Gastroesophageal sphincter (tissue), 4 donors: ENCODE data around the gene P2RX7. TPM values are rescaled to one million over a fixed set of nuclear protein-coding genes. Genes with fewer than 3 reads are reported as not detected.

Experiments
- ATAC-seq: fragments of 150-250 bp; one replicate; pipeline ENCODE4 v1.9.1; 2016; ENCODE audit warnings: mild to moderate bottlenecking, moderate library complexity
- H3K27ac ChIP-seq, 4 donors: fragments of 200-600 bp; sonication (generic) in 3 of 4; 1 replicate in 3 of 4; 2 replicates in 1 of 4; pipeline ENCODE4 v1.5.1; 2016 to 2019
- H3K27me3 ChIP-seq: fragments of 200-600 bp; sonication (generic); one replicate; pipeline ENCODE4 v1.5.1; 2019
- H3K36me3 ChIP-seq, 2 donors: fragments of 200-600 bp; sonication (generic); one replicate each; pipeline ENCODE4 v1.5.1; 2019; ENCODE audit warnings: control low read depth in 1 of 2
- H3K4me1 ChIP-seq, 3 donors: fragments of 200-600 bp; sonication (generic); 1 replicate in 2 of 3; 2 replicates in 1 of 3; pipeline ENCODE4 v1.5.1; 2016 to 2019; ENCODE audit warnings: control low read depth in 2 of 3
- H3K4me3 ChIP-seq, 2 donors: fragments of 200-600 bp; sonication (generic); one replicate each; pipeline ENCODE4 v1.5.1; 2019; ENCODE audit warnings: mild to moderate bottlenecking in 1 of 2, moderate library complexity in 1 of 2
- H3K9me3 ChIP-seq, 3 donors: fragments of 200-600 bp; sonication (generic); one replicate each; pipeline ENCODE4 v1.5.1; 2017 to 2019; ENCODE audit warnings: control low read depth in 2 of 3
- CTCF ChIP-seq, 4 experiments: fragments of 200-600 bp in 2 of 4; fragments of 450-650 bp in 2 of 4; sonication (generic) in 1 of 4; IDR thresholded peaks; one replicate each; pipeline ENCODE4 v1.5.1; 2017 to 2019; ENCODE audit warnings: antibody characterized with exemption in 4 of 4, mild to moderate bottlenecking in 2 of 4, moderate library complexity in 2 of 4
- EP300 ChIP-seq: sonication (generic); formaldehyde crosslinking; IDR thresholded peaks from one replicate; pipeline ENCODE4 v1.6.1; 2017; ENCODE audit warnings: antibody characterized with exemption, mild to moderate bottlenecking
- POLR2A ChIP-seq, 2 donors: fragments of 450-650 bp; IDR thresholded peaks; one replicate each; pipeline ENCODE4 v1.6.1; 2017; ENCODE audit warnings: antibody characterized with exemption in 2 of 2, mild to moderate bottlenecking in 2 of 2, moderate library complexity in 1 of 2
- POLR2AphosphoS5 ChIP-seq: sonication (generic); formaldehyde crosslinking; IDR thresholded peaks from one replicate; pipeline ENCODE4 v1.6.1; 2017; ENCODE audit warnings: antibody characterized with exemption
- WGBS, 2 donors: methylation state at CpG; one replicate each; pipeline ENCODE4 v1.1.5; 2018; ENCODE audit warnings: low coverage in 1 of 2; 5-methylcytosine and 5-hydroxymethylcytosine counted together
- total RNA-seq, 4 donors: library from RNA; depleted of rRNA; stranded (reverse); fragments of >200 nt; gene quantifications; one replicate each; pipeline ENCODE4 v1.1.0, GENCODE V29; 2016

Gene P2RX7
- total RNA-seq, 4 donors from 2014 or later, result 2.0 to 3.3 (median 3.0) TPM

GRCh38 chr12:121110211-121110940 lies 22.3 kb upstream of the P2RX7 start:
- WGBS, 2 donors, result 52 to 55% methylated on average over 5 to 8 of the region's 8 CpGs
- no peak overlapping the region for H3K4me3 ChIP-seq
- no peak overlapping the region for H3K27ac ChIP-seq
- H3K4me1 ChIP-seq, result no peaks in the 10 kb centered on the region
- H3K9me3 ChIP-seq, result no peaks in the 10 kb centered on the region
- peak; percentile 86 to 96 (median 90) for TF ChIP-seq CTCF (IDR thresholded peaks at IDR 0.05)
- TF ChIP-seq POLR2A (IDR thresholded peaks at IDR 0.05), result no peak
- peak; percentile 77 for ATAC-seq
- H3K27me3 ChIP-seq, result no peaks in the 10 kb centered on the region
- no peaks in the 10 kb centered on the region for H3K36me3 ChIP-seq

GRCh38 chr12:121111684-121112083 lies 21.0 kb upstream of the P2RX7 start:
- Histone ChIP-seq H3K27me3 (no peaks in the 10 kb centered on the region), H3K9me3 (no peaks in the 10 kb centered on the region), H3K36me3 (no peaks in the 10 kb centered on the region), H3K27ac (no peak overlapping the region), H3K4me1 (no peaks in the 10 kb centered on the region), H3K4me3 (no peak overlapping the region)
- TF ChIP-seq POLR2AphosphoS5 (no peak), EP300 (no peak), POLR2A (IDR thresholded peaks at IDR 0.05) (no peak), CTCF (IDR thresholded peaks at IDR 0.05) (no peak)
- ATAC-seq, result no peak
- 61 to 69% methylated on average over 3 to 9 of the region's 9 CpGs for WGBS, 2 donors

GRCh38 chr12:121112496-121112895 lies 20.2 kb upstream of the P2RX7 start:
- Histone ChIP-seq H3K4me1 (no peaks in the 10 kb centered on the region), H3K9me3 (no peaks in the 10 kb centered on the region), H3K27me3 (no peaks in the 10 kb centered on the region), H3K36me3 (no peaks in the 10 kb centered on the region), H3K4me3 (no peak overlapping the region), H3K27ac (no peak overlapping the region)
- TF ChIP-seq POLR2A (IDR thresholded peaks at IDR 0.05), result no peak
- no peak for ATAC-seq
- WGBS, 2 donors, result 57 to 66% methylated on average over 3 to 4 of the region's 4 CpGs

- WGBS, 2 donors, result 64 to 71% methylated on average over 1 to 3 of the region's 4 CpGs
- TF ChIP-seq POLR2AphosphoS5, result no peak
- TF ChIP-seq CTCF (IDR thresholded peaks at IDR 0.05), result no peak
- no peak for TF ChIP-seq POLR2A (IDR thresholded peaks at IDR 0.05)
- TF ChIP-seq EP300, result no peak
These were observed 19.6 kb upstream of the P2RX7 start for GRCh38 chr12:121113057-121113456.

GRCh38 chr12:121114019-121114639 lies 18.5 kb upstream of the P2RX7 start:
- 29 to 61% methylated on average over 4 to 5 of the region's 6 CpGs for WGBS, 2 donors
- Histone ChIP-seq H3K4me3 (no peak overlapping the region), H3K27ac (no peak overlapping the region), H3K9me3 (no peaks in the 10 kb centered on the region), H3K4me1 (no peaks in the 10 kb centered on the region), H3K36me3 (no peaks in the 10 kb centered on the region), H3K27me3 (peaks cover 12% of the 10 kb centered on the region)
- TF ChIP-seq POLR2AphosphoS5, result no peak
- no peak for ATAC-seq

More at GRCh38 chr12:121113057-121113456, 19.6 kb upstream of the P2RX7 start:
- Histone ChIP-seq H3K27me3 (peaks cover 6% of the 10 kb centered on the region), H3K4me1 (no peaks in the 10 kb centered on the region), H3K9me3 (no peaks in the 10 kb centered on the region), H3K36me3 (no peaks in the 10 kb centered on the region), H3K27ac (no peak overlapping the region), H3K4me3 (no peak overlapping the region)
- ATAC-seq, result no peak

GRCh38 chr12:121114806-121115205 lies 17.9 kb upstream of the P2RX7 start:
- TF ChIP-seq POLR2A (IDR thresholded peaks at IDR 0.05) (no peak), EP300 (no peak), CTCF (IDR thresholded peaks at IDR 0.05) (no peak), POLR2AphosphoS5 (no peak)
- 38 to 40% methylated on average over 2 of the region's 2 CpGs for WGBS, 2 donors

More at GRCh38 chr12:121114806-121115205, 17.9 kb upstream of the P2RX7 start:
- Histone ChIP-seq H3K4me3 (no peak overlapping the region), H3K4me1 (no peaks in the 10 kb centered on the region), H3K9me3 (no peaks in the 10 kb centered on the region), H3K27me3 (peaks cover 12% of the 10 kb centered on the region), H3K36me3 (no peaks in the 10 kb centered on the region), H3K27ac (no peak overlapping the region)
- no peak for ATAC-seq
